OCI-LY3 (cell line): ENCODE measurements around the gene GAGE13.

Source experiments
- CTCF ChIP-seq: fragments of 200-600, 300-600 bp; sonication (generic); IDR thresholded peaks from 2 replicates; pipeline ENCODE4 v1.5.1; 2014; ENCODE audit warnings: antibody characterized with exemption, low read length, low read depth
- EZH2phosphoT487 ChIP-seq: fragments of 200-600 bp; shearing (Covaris generic); IDR thresholded peaks from 2 replicates; pipeline ENCODE4 v1.6.1; 2018; ENCODE audit warnings: antibody characterized with exemption, mixed run types, low read depth

- no peak for TF ChIP-seq CTCF
- no peak for TF ChIP-seq EZH2phosphoT487
Measured at GRCh38 chrX:49309401-49309981, 21.9 kb upstream of the GAGE13 start.
